ENCODE measurements around the gene AIRE.
"Not testable (repeated sequence)": the region's sequence is repeated elsewhere in the genome, so short reads cannot be mapped to it uniquely, and the experiment has no call there.

Gene AIRE

GRCh38 chr21:44338971-44339910, 53.6 kb downstream of the AIRE start, which contains the start of gene CFAP410:
CFAP410 (minus strand) TSS chr21:44339390; CDS start chr21:44339194, 196 bp downstream.
- DNase-seq: peak; percentile 95

- DNase-seq: not testable (repeated sequence)
Measured at GRCh38 chr21:44341726-44342458, 56.2 kb downstream of the AIRE start.

- DNase-seq: not testable (repeated sequence)
Measured at GRCh38 chr21:44342981-44343380, 57.3 kb downstream of the AIRE start.

GRCh38 chr21:44344541-44345183, 59.0 kb downstream of the AIRE start:
- DNase-seq: no peak

GRCh38 chr21:44345495-44345894, 59.8 kb downstream of the AIRE start:
- no peak for DNase-seq

DNA sequence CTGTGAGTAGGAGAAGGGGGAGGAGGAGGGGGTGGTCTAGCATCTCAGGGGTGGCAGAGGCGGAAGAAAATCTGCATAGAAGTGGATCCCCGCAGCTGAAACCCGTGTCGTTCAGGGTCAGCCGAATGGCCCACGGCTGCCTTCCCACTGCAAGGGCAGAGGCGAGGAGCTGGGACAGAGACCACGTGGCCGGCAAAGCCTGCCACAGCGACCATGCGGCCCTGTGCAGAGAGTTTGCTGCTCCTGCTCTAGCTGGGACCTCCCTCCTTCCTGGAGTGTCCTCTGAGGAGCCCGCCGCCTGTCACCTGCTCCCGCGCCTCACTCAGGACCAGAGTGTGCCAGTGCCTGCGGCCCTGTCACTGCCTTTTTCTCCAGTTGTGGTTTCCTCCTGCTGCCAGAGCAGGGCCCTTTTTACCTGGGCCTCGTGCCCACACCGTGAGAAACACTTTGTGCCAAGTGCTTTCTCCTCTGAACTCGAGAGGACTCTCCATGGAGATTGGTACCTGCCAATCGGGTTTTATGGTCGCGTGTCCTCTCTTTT, 62.3 kb downstream of the AIRE start:
- no peak for DNase-seq
